DND-41 (cell line): ENCODE data around the gene BCL11B.

Experiments
- ATAC-seq: fragments of 200-7000 bp; cut with Tn5 transposase; 3 replicates; pipeline ENCODE4 v1.9.1; 2021; ENCODE audit warnings: low read depth; ENCODE audit not compliant: insufficient read depth
- DNase-seq: peaks from one replicate; pipeline ENCODE4 v3.0.0-alpha.2; 2020
- H2AFZ ChIP-seq: 2 replicates; pipeline ENCODE4 v1.6.0; 2012; ENCODE audit warnings: low read depth, low read length
- H3K27ac ChIP-seq: 2 replicates; pipeline ENCODE4 v1.5.1; 2012; ENCODE audit warnings: low read length, inconsistent platforms
- H3K27me3 ChIP-seq: fragments of 200-600 bp; sonication (generic); 2 replicates; pipeline ENCODE4 v1.6.0; 2012; ENCODE audit warnings: low read length, mild to moderate bottlenecking, inconsistent platforms; ENCODE audit not compliant: insufficient read depth, poor library complexity
- H3K36me3 ChIP-seq: 2 replicates; pipeline ENCODE4 v1.5.1; 2012; ENCODE audit warnings: low read length, inconsistent platforms; ENCODE audit not compliant: insufficient read depth
- H3K4me1 ChIP-seq: 2 replicates; pipeline ENCODE4 v1.5.1; 2012; ENCODE audit warnings: mild to moderate bottlenecking, low read length; ENCODE audit not compliant: insufficient read depth
- H3K4me2 ChIP-seq: 2 replicates; pipeline ENCODE4 v1.6.0; 2012; ENCODE audit warnings: mild to moderate bottlenecking, moderate library complexity, low read length, inconsistent platforms; ENCODE audit not compliant: insufficient read depth
- H3K4me3 ChIP-seq, 2 experiments: fragments of 200-600 bp in 1 of 2; shearing (Covaris generic) in 1 of 2; 2 replicates each; pipeline ENCODE4 v1.5.1; 2012 to 2016; ENCODE audit warnings: inconsistent platforms in 2 of 2, low read length in 2 of 2, mild to moderate bottlenecking in 2 of 2, low read depth in 1 of 2, moderate library complexity in 1 of 2
- H3K79me2 ChIP-seq: 2 replicates; pipeline ENCODE4 v1.6.0; 2012; ENCODE audit warnings: low read length, inconsistent platforms; ENCODE audit not compliant: insufficient read depth
- H3K9ac ChIP-seq: 2 replicates; pipeline ENCODE4 v1.6.0; 2012; ENCODE audit warnings: low read depth, mild to moderate bottlenecking, inconsistent platforms, low read length, moderate library complexity
- H3K9me3 ChIP-seq: 2 replicates; pipeline ENCODE4 v1.5.1; 2012; ENCODE audit warnings: low read length, moderate library complexity, mild to moderate bottlenecking, inconsistent platforms; ENCODE audit not compliant: insufficient read depth, severe bottlenecking
- H4K20me1 ChIP-seq: 2 replicates; pipeline ENCODE4 v1.6.0; 2012; ENCODE audit warnings: low read length; ENCODE audit not compliant: insufficient read depth
- CTCF ChIP-seq: IDR thresholded peaks from 2 replicates; pipeline ENCODE4 v1.5.1; 2012; ENCODE audit warnings: borderline replicate concordance, low read length, moderate library complexity, mild to moderate bottlenecking; ENCODE audit not compliant: poor library complexity, severe bottlenecking; ENCODE audit errors: extremely low read depth
- EZH2 ChIP-seq: IDR thresholded peaks from 3 replicates; pipeline ENCODE4 v1.6.1; 2012; ENCODE audit warnings: borderline replicate concordance, low read depth, mild to moderate bottlenecking, moderate library complexity, low read length, inconsistent platforms; ENCODE audit not compliant: severe bottlenecking

Gene BCL11B

GRCh38 chr14:99124482-99125105 lies 147.4 kb downstream of the BCL11B start:
- no peaks in the 10 kb centered on the region for H3K27me3 ChIP-seq
- H3K27ac ChIP-seq, result no peak overlapping the region
- H3K4me1 ChIP-seq, result no peaks in the 10 kb centered on the region
- no peak for TF ChIP-seq EZH2
- TF ChIP-seq CTCF, result no peak
- no peaks in the 10 kb centered on the region for H3K79me2 ChIP-seq
- H3K4me3 ChIP-seq, result no peak overlapping the region
- DNase-seq, result no peak
- ATAC-seq, result no peak
- no peaks in the 10 kb centered on the region for H3K36me3 ChIP-seq
- H4K20me1 ChIP-seq, result no peaks in the 10 kb centered on the region; the same call in 1 of the 2 replicates
- H2AFZ ChIP-seq, result no peak overlapping the region
- H3K9me3 ChIP-seq, result no peaks in the 10 kb centered on the region
- no peak overlapping the region for H3K9ac ChIP-seq
- H3K4me2 ChIP-seq, result no peak overlapping the region

- H3K27ac ChIP-seq, result no peak overlapping the region
- ATAC-seq (no peak), DNase-seq (no peak)
- H3K4me3 ChIP-seq, result no peak overlapping the region
- no peaks in the 10 kb centered on the region for H3K4me1 ChIP-seq
- H4K20me1 ChIP-seq, result no peaks in the 10 kb centered on the region; the same call in 1 of the 2 replicates
- H3K9me3 ChIP-seq, result no peaks in the 10 kb centered on the region
- no peak overlapping the region for H3K9ac ChIP-seq
- H3K79me2 ChIP-seq, result no peaks in the 10 kb centered on the region
- H3K4me2 ChIP-seq, result no peak overlapping the region
- TF ChIP-seq EZH2 (no peak), CTCF (no peak)
- no peaks in the 10 kb centered on the region for H3K36me3 ChIP-seq
- no peaks in the 10 kb centered on the region for H3K27me3 ChIP-seq
- H2AFZ ChIP-seq, result no peak overlapping the region
These were observed 148.7 kb downstream of the BCL11B start for GRCh38 chr14:99123208-99123870.

GRCh38 chr14:99122521-99123125 lies 149.4 kb downstream of the BCL11B start:
- no peaks in the 10 kb centered on the region for H3K4me1 ChIP-seq
- no peak overlapping the region for H3K27ac ChIP-seq
- H3K79me2 ChIP-seq, result no peaks in the 10 kb centered on the region
- no peak for ATAC-seq
- H3K9me3 ChIP-seq, result no peaks in the 10 kb centered on the region
- TF ChIP-seq CTCF (no peak), EZH2 (no peak)
- H3K4me3 ChIP-seq, result no peak overlapping the region
- H3K27me3 ChIP-seq, result no peaks in the 10 kb centered on the region
- H3K36me3 ChIP-seq, result no peaks in the 10 kb centered on the region
- no peak overlapping the region for H2AFZ ChIP-seq
- H4K20me1 ChIP-seq, result no peaks in the 10 kb centered on the region; the same call in 1 of the 2 replicates
- DNase-seq, result no peak
- no peak overlapping the region for H3K9ac ChIP-seq
- no peak overlapping the region for H3K4me2 ChIP-seq
